Ascending aorta (tissue), 2 donors: ENCODE data around the gene CCNG1. TPM values are rescaled to one million over a fixed set of nuclear protein-coding genes. Genes with fewer than 3 reads are reported as not detected.
"Not testable (repeated sequence)": the region's sequence is repeated elsewhere in the genome, so short reads cannot be mapped to it uniquely, and the experiment has no call there.

Experiments used
- DNase-seq, 2 donors: peaks; one replicate each; pipeline ENCODE4 v3.0.0-alpha.2; 2019; ENCODE audit warnings: low spot score in 2 of 2
- H3K27ac ChIP-seq, 2 donors: fragments of 200-600 bp; sonication (generic); one replicate each; pipeline ENCODE4 v1.5.1; 2016 to 2017; ENCODE audit warnings: mild to moderate bottlenecking in 1 of 2
- H3K27me3 ChIP-seq: fragments of 200-600 bp; sonication (generic); one replicate; pipeline ENCODE4 v1.5.1; 2017
- H3K36me3 ChIP-seq, 2 donors: fragments of 200-600 bp; sonication (generic); one replicate each; pipeline ENCODE4 v1.5.1; 2016
- H3K4me1 ChIP-seq, 2 donors: fragments of 200-600 bp; sonication (generic); one replicate each; pipeline ENCODE4 v1.5.1; 2016 to 2017; ENCODE audit warnings: mild to moderate bottlenecking in 1 of 2
- H3K4me3 ChIP-seq, 2 donors: fragments of 200-600 bp; sonication (generic); one replicate each; pipeline ENCODE4 v1.5.1; 2016 to 2017; ENCODE audit warnings: mild to moderate bottlenecking in 1 of 2
- H3K9me3 ChIP-seq, 2 donors: fragments of 200-600 bp; sonication (generic); one replicate each; pipeline ENCODE4 v1.5.1; 2016
- CTCF ChIP-seq, 3 experiments: fragments of 200-600 bp in 2 of 3; fragments of 450-650 bp in 1 of 3; sonication (generic) in 2 of 3; IDR thresholded peaks; one replicate each; pipeline ENCODE4 v1.5.1; 2016 to 2019; ENCODE audit warnings: antibody characterized with exemption in 3 of 3, mild to moderate bottlenecking in 1 of 3, moderate library complexity in 1 of 3
- intact Hi-C: fragments of 100-400 bp; cut with DNase I; formaldehyde crosslinking; loops from one replicate; pipeline ENCODE4 v1.15.1; 2023
- total RNA-seq: library from RNA; depleted of rRNA; stranded (reverse); fragments of >200 nt; gene quantifications from one replicate; pipeline ENCODE4 v1.1.0, GENCODE V29; 2016

CCNG1 gene
- total RNA-seq: 20.5 TPM

- intact Hi-C loops: loop anchor here (1.0 kb wide), 2 partner anchors 23 to 68 kb away; partner anchors contain the start of genes HMMR, MAT2B and NUDCD2
- peak; percentile 81 to 97 for DNase-seq
- no peaks in the 10 kb centered on the region for H3K9me3 ChIP-seq
- H3K4me3 ChIP-seq: peak within 1 kb of the TSS; percentile 75 to 82
- peak within 1 kb of the TSS; percentile 84 to 91 for H3K27ac ChIP-seq
- TF ChIP-seq CTCF (IDR thresholded peaks at IDR 0.05): no peak
- peaks cover 4 to 12% of the 10 kb centered on the region in 2 donors for H3K36me3 ChIP-seq
- peaks cover 5 to 9% of the 10 kb centered on the region in 2 donors for H3K4me1 ChIP-seq
- H3K27me3 ChIP-seq: no peaks in the 10 kb centered on the region
Observed at GRCh38 chr5:163437309-163438182, at the start of gene CCNG1. Gene CCNG1, plus strand, starts transcription at chr5:163437595. Its CDS starts 1,662 bp downstream, at chr5:163439257.

- H3K27ac ChIP-seq: no peak overlapping the region
- no peaks in the 10 kb centered on the region for H3K36me3 ChIP-seq
- no peaks in the 10 kb centered on the region for H3K4me1 ChIP-seq
- no peaks in the 10 kb centered on the region for H3K27me3 ChIP-seq
- DNase-seq: no peak
- no peak overlapping the region for H3K4me3 ChIP-seq
- intact Hi-C loops: no loop called here
- H3K9me3 ChIP-seq: no peaks in the 10 kb centered on the region
- no peak for TF ChIP-seq CTCF (IDR thresholded peaks at IDR 0.05)
Observed at GRCh38 chr5:163395792-163396191, 41.6 kb upstream of the CCNG1 start.

- intact Hi-C loops, H3K9me3 ChIP-seq: not testable (repeated sequence)
Observed at GRCh38 chr5:163396818-163397340, 40.5 kb upstream of the CCNG1 start.

GRCh38 chr5:163397354-163397753, 40.0 kb upstream of the CCNG1 start:
- intact Hi-C loops: no loop called here
- H3K27ac ChIP-seq: no peak overlapping the region
- H3K27me3 ChIP-seq: no peaks in the 10 kb centered on the region
- no peak overlapping the region for H3K4me3 ChIP-seq
- TF ChIP-seq CTCF (IDR thresholded peaks at IDR 0.05): no peak
- H3K36me3 ChIP-seq: no peaks in the 10 kb centered on the region
- H3K4me1 ChIP-seq: no peaks in the 10 kb centered on the region
- no peaks in the 10 kb centered on the region for H3K9me3 ChIP-seq
- no peak for DNase-seq

More at GRCh38 chr5:163396818-163397340, 40.5 kb upstream of the CCNG1 start:
- H3K27me3 ChIP-seq, DNase-seq, H3K4me1 ChIP-seq, H3K36me3 ChIP-seq, H3K27ac ChIP-seq, H3K4me3 ChIP-seq: not testable (repeated sequence)

GRCh38 chr5:163399923-163400322, 37.5 kb upstream of the CCNG1 start:
- no peak for TF ChIP-seq CTCF (IDR thresholded peaks at IDR 0.05)
- no peaks in the 10 kb centered on the region for H3K4me1 ChIP-seq
- no peaks in the 10 kb centered on the region for H3K27me3 ChIP-seq
- intact Hi-C loops: no loop called here
- no peak overlapping the region for H3K4me3 ChIP-seq
- no peaks in the 10 kb centered on the region for H3K9me3 ChIP-seq
- no peak overlapping the region for H3K27ac ChIP-seq
- no peak for DNase-seq
- H3K36me3 ChIP-seq: no peaks in the 10 kb centered on the region

- H3K36me3 ChIP-seq: no peaks in the 10 kb centered on the region
- H3K4me1 ChIP-seq: no peaks in the 10 kb centered on the region
- no peaks in the 10 kb centered on the region for H3K27me3 ChIP-seq
- no peaks in the 10 kb centered on the region for H3K9me3 ChIP-seq
- no peak overlapping the region for H3K4me3 ChIP-seq
- DNase-seq: no peak
- intact Hi-C loops: no loop called here
- no peak overlapping the region for H3K27ac ChIP-seq
- TF ChIP-seq CTCF (IDR thresholded peaks at IDR 0.05): no peak
Observed at GRCh38 chr5:163401271-163401670, 36.1 kb upstream of the CCNG1 start.
